Measurements from ENCODE around the gene DOHH.

DNA sequence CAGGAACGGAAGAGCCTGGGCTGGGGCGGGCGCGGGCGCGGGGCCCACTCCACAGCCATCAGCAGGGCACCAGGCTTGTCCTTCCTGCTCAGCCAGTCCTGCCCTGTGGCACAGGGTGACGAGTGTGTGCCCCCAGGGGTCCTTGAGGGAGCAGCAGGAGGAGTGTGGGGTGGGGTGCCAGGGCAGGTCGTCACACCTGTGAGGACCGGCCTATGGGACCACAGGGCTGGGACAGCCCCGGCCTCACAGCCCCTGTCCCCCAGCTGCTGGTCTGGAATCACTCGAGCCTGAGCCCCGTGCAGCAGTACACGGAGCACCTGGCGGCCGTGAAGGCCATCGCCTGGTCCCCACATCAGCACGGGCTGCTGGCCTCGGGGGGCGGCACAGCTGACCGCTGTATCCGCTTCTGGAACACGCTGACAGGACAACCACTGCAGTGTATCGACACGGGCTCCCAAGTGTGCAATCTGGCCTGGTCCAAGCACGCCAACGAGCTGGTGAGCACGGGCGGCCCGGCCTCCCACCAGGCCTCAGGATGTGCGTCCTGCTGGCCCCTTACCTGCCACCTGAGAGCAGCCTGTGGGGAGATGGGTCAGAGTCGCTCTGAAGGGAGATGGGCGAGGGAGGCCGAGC, 31.8 kb upstream of the DOHH start:
- TF ChIP-seq, protein P1, sequence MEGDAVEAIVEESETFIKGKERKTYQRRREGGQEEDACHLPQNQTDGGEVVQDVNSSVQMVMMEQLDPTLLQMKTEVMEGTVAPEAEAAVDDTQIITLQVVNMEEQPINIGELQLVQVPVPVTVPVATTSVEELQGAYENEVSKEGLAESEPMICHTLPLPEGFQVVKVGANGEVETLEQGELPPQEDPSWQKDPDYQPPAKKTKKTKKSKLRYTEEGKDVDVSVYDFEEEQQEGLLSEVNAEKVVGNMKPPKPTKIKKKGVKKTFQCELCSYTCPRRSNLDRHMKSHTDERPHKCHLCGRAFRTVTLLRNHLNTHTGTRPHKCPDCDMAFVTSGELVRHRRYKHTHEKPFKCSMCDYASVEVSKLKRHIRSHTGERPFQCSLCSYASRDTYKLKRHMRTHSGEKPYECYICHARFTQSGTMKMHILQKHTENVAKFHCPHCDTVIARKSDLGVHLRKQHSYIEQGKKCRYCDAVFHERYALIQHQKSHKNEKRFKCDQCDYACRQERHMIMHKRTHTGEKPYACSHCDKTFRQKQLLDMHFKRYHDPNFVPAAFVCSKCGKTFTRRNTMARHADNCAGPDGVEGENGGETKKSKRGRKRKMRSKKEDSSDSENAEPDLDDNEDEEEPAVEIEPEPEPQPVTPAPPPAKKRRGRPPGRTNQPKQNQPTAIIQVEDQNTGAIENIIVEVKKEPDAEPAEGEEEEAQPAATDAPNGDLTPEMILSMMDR (IDR thresholded peaks at IDR 0.05; ENCODE audit: low read depth, low read length), result no peak
- TF ChIP-seq, protein P2, sequence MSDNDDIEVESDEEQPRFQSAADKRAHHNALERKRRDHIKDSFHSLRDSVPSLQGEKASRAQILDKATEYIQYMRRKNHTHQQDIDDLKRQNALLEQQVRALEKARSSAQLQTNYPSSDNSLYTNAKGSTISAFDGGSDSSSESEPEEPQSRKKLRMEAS (IDR thresholded peaks at IDR 0.05; ENCODE audit: low read depth, low read length), result no peak
- TF ChIP-seq POLR2A (IDR thresholded peaks at IDR 0.05; ENCODE audit: extremely low read depth, insufficient read length) (no peak), MYC (IDR thresholded peaks at IDR 0.05; ENCODE audit: low read depth, low read length) (no peak)
